Nephron progenitor cell (in vitro differentiated cells): Measurements from ENCODE around the gene PIK3R2.
"Not testable (repeated sequence)": the region's sequence is repeated elsewhere in the genome, so short reads cannot be mapped to it uniquely, and the experiment has no call there.

ENCODE experiments used
- DNase-seq: peaks from one replicate; pipeline ENCODE4 v3.0.0; 2021
- H3K27ac Mint-ChIP-seq: 2 replicates; pipeline ENCODE4 v1.8.0; 2021; ENCODE audit warnings: mild to moderate bottlenecking, moderate library complexity, mixed read lengths
- H3K27me3 Mint-ChIP-seq: 2 replicates; pipeline ENCODE4 v1.8.0; 2021; ENCODE audit warnings: mild to moderate bottlenecking, low read depth, mixed read lengths; ENCODE audit not compliant: poor library complexity
- H3K36me3 Mint-ChIP-seq: 2 replicates; pipeline ENCODE4 v1.8.0; 2021; ENCODE audit warnings: low read depth, mixed read lengths
- H3K4me1 Mint-ChIP-seq: 2 replicates; pipeline ENCODE4 v1.8.0; 2021; ENCODE audit warnings: mixed read lengths
- H3K4me3 Mint-ChIP-seq: 2 replicates; pipeline ENCODE4 v1.8.0; 2021; ENCODE audit warnings: mild to moderate bottlenecking, moderate library complexity, mixed read lengths
- H3K9me3 Mint-ChIP-seq: 2 replicates; pipeline ENCODE4 v1.8.0; 2021; ENCODE audit warnings: mild to moderate bottlenecking, moderate library complexity, mixed read lengths
- TF ChIP-seq, protein P1 (sequence below): fragments of 200-600 bp; sonication (generic); IDR thresholded peaks from 2 replicates; pipeline ENCODE4 v1.5.0; 2021; ENCODE audit warnings: antibody characterized with exemption

Gene PIK3R2

GRCh38 chr19:18205200-18205892 lies 52.4 kb downstream of the PIK3R2 start:
- H3K4me1 Mint-ChIP-seq, result peaks cover 41% of the 10 kb centered on the region
- peaks cover 14% of the 10 kb centered on the region for H3K36me3 Mint-ChIP-seq
- DNase-seq, result peak; percentile 63
- H3K27ac Mint-ChIP-seq, result peak overlapping the region; percentile 97
- H3K27me3 Mint-ChIP-seq, result peaks cover 45% of the 10 kb centered on the region
- no peaks in the 10 kb centered on the region for H3K9me3 Mint-ChIP-seq
- TF ChIP-seq, protein P1, sequence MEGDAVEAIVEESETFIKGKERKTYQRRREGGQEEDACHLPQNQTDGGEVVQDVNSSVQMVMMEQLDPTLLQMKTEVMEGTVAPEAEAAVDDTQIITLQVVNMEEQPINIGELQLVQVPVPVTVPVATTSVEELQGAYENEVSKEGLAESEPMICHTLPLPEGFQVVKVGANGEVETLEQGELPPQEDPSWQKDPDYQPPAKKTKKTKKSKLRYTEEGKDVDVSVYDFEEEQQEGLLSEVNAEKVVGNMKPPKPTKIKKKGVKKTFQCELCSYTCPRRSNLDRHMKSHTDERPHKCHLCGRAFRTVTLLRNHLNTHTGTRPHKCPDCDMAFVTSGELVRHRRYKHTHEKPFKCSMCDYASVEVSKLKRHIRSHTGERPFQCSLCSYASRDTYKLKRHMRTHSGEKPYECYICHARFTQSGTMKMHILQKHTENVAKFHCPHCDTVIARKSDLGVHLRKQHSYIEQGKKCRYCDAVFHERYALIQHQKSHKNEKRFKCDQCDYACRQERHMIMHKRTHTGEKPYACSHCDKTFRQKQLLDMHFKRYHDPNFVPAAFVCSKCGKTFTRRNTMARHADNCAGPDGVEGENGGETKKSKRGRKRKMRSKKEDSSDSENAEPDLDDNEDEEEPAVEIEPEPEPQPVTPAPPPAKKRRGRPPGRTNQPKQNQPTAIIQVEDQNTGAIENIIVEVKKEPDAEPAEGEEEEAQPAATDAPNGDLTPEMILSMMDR, result no peak
- peak overlapping the region; percentile 89 for H3K4me3 Mint-ChIP-seq

GRCh38 chr19:18206018-18206417 lies 53.1 kb downstream of the PIK3R2 start:
- TF ChIP-seq, protein P1, result no peak
- peaks cover 49% of the 10 kb centered on the region for H3K27me3 Mint-ChIP-seq
- peak overlapping the region; percentile 89 for H3K4me3 Mint-ChIP-seq
- DNase-seq, result no peak
- H3K27ac Mint-ChIP-seq, result no peak overlapping the region
- H3K4me1 Mint-ChIP-seq, result peaks cover 43% of the 10 kb centered on the region
- H3K9me3 Mint-ChIP-seq, result no peaks in the 10 kb centered on the region
- peaks cover 13% of the 10 kb centered on the region for H3K36me3 Mint-ChIP-seq

GRCh38 chr19:18208098-18208951 lies 55.4 kb downstream of the PIK3R2 start:
- no peak overlapping the region for H3K4me3 Mint-ChIP-seq
- TF ChIP-seq, protein P1, result peak; percentile 55
- no peaks in the 10 kb centered on the region for H3K9me3 Mint-ChIP-seq
- H3K36me3 Mint-ChIP-seq, result no peaks in the 10 kb centered on the region
- H3K27me3 Mint-ChIP-seq, result peaks cover 39% of the 10 kb centered on the region
- no peak overlapping the region for H3K27ac Mint-ChIP-seq
- peaks cover 29% of the 10 kb centered on the region for H3K4me1 Mint-ChIP-seq
- peak; percentile 58 for DNase-seq

- H3K36me3 Mint-ChIP-seq, H3K27ac Mint-ChIP-seq, DNase-seq, H3K9me3 Mint-ChIP-seq, H3K4me3 Mint-ChIP-seq: not testable (repeated sequence)
- peaks cover 29% of the 10 kb centered on the region for H3K4me1 Mint-ChIP-seq
- H3K27me3 Mint-ChIP-seq, result peaks cover 42% of the 10 kb centered on the region
Measured at GRCh38 chr19:18209912-18210311, 56.9 kb downstream of the PIK3R2 start.

- no peak overlapping the region for H3K4me3 Mint-ChIP-seq
- H3K27ac Mint-ChIP-seq, result no peak overlapping the region
- H3K4me1 Mint-ChIP-seq, result peaks cover 22% of the 10 kb centered on the region
- no peaks in the 10 kb centered on the region for H3K9me3 Mint-ChIP-seq
- no peak for DNase-seq
- H3K36me3 Mint-ChIP-seq, result no peaks in the 10 kb centered on the region
- H3K27me3 Mint-ChIP-seq, result peaks cover 39% of the 10 kb centered on the region
- TF ChIP-seq, protein P1, result no peak
Measured at GRCh38 chr19:18211683-18212082, 58.7 kb downstream of the PIK3R2 start.

GRCh38 chr19:18214779-18215433 lies 61.9 kb downstream of the PIK3R2 start:
- H3K9me3 Mint-ChIP-seq, result no peaks in the 10 kb centered on the region
- H3K27ac Mint-ChIP-seq, result no peak overlapping the region
- DNase-seq, result no peak
- H3K4me3 Mint-ChIP-seq, result no peak overlapping the region
- peaks cover 16% of the 10 kb centered on the region for H3K4me1 Mint-ChIP-seq
- TF ChIP-seq, protein P1, result no peak
- no peaks in the 10 kb centered on the region for H3K36me3 Mint-ChIP-seq
- H3K27me3 Mint-ChIP-seq, result peaks cover 48% of the 10 kb centered on the region
